Tibial nerve (tissue), 4 donors: ENCODE data around the gene RAB11FIP4.

Source experiments
- CTCF ChIP-seq, 5 experiments: fragments of 200-600 bp in 3 of 5; fragments of 450-650 bp in 2 of 5; sonication (generic) in 3 of 5; IDR thresholded peaks; one replicate each; pipeline ENCODE4 v1.5.1; 2016 to 2019; ENCODE audit warnings: antibody characterized with exemption in 5 of 5, mild to moderate bottlenecking in 3 of 5, moderate library complexity in 2 of 5
- EP300 ChIP-seq, 2 donors: sonication (generic); formaldehyde crosslinking; IDR thresholded peaks; one replicate each; pipeline ENCODE4 v1.6.1; 2017; ENCODE audit warnings: antibody characterized with exemption in 2 of 2, mild to moderate bottlenecking in 1 of 2
- POLR2A ChIP-seq, 2 donors: fragments of 450-650 bp; IDR thresholded peaks; one replicate each; pipeline ENCODE4 v1.6.1; 2017; ENCODE audit warnings: antibody characterized with exemption in 2 of 2, mild to moderate bottlenecking in 2 of 2, moderate library complexity in 2 of 2

DNA sequence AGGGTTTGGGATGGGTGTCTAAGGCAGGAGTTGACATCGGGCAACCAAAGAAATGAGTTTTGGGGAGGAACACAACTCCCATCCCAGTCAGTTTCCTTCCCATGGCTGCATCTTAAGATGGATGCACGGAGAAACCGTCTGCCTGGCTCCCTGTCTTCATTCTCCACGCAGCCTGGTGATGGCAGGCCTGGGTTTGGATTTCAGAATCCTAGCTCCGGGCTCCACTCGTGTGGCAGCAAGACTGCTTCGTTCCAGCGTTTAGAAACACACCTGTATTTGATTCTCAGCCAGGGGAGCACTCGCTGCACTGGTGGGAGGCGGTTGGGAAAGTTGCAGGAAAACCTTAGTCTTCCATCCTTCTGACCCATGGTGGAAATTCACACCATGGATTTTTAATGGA lies 141.1 kb downstream of the RAB11FIP4 start:
- TF ChIP-seq CTCF (IDR thresholded peaks at IDR 0.05) = no peak
- TF ChIP-seq POLR2A (IDR thresholded peaks at IDR 0.05) = no peak
- no peak for TF ChIP-seq EP300 (IDR thresholded peaks at IDR 0.05)
